A549 (cell line): Measurements from ENCODE around the gene NEDD4L.

Experiments
- CEBPB ChIP-seq, 2 experiments: fragments of >200 bp in 1 of 2; sonication (Bioruptor Twin) in 1 of 2; formaldehyde crosslinking in 1 of 2; IDR thresholded peaks; 2 replicates each; pipeline ENCODE4 v1.6.1; 2012 to 2016
- HDAC2 ChIP-seq: fragments of 200-600 bp; sonication (generic); IDR thresholded peaks from 2 replicates; pipeline ENCODE4 v1.6.1; 2016
- POLR2A ChIP-seq: IDR thresholded peaks from 2 replicates; pipeline ENCODE4 v1.6.1; 2012; ENCODE audit warnings: mild to moderate bottlenecking, low read length
- POLR2AphosphoS2 ChIP-seq: conservative IDR thresholded peaks from 2 replicates; pipeline ENCODE4 v1.6.1; 2012; ENCODE audit warnings: low read length, improper control_type of control experiment, inconsistent platforms
- RARB ChIP-seq: fragments of 250-450 bp; sonication (Bioruptor Pico); IDR thresholded peaks from 2 replicates; pipeline ENCODE4 v1.8.0; 2021; ENCODE audit warnings: mild to moderate bottlenecking, moderate library complexity
- RFX5 ChIP-seq: fragments of 450-650 bp; IDR thresholded peaks from 2 replicates; pipeline ENCODE4 v1.7.1; 2014; ENCODE audit warnings: antibody characterized with exemption, mild to moderate bottlenecking, moderate library complexity
- RNF2 ChIP-seq: fragments of 200-600 bp; sonication (generic); IDR thresholded peaks from 2 replicates; pipeline ENCODE4 v1.6.1; 2016; ENCODE audit warnings: low read depth, mild to moderate bottlenecking, antibody characterized with exemption, moderate library complexity, borderline replicate concordance
- TF ChIP-seq, protein P1 (sequence below): fragments of 200-600 bp; sonication (generic); IDR thresholded peaks from 2 replicates; pipeline ENCODE4 v1.6.1; 2016; ENCODE audit warnings: antibody characterized with exemption, mild to moderate bottlenecking, moderate library complexity
- TF ChIP-seq, protein P2 (sequence below): fragments of >200 bp; sonication (Bioruptor Twin); formaldehyde crosslinking; IDR thresholded peaks from 3 replicates; pipeline ENCODE4 v1.5.1; 2016
- TF ChIP-seq, protein P3 (sequence below): fragments of 450-650 bp; IDR thresholded peaks from 2 replicates; pipeline ENCODE4 v1.6.1; 2014; ENCODE audit warnings: antibody characterized with exemption
- TF ChIP-seq, protein P4 (sequence below): fragments of 250-450 bp; sonication (Bioruptor Pico); IDR thresholded peaks from 2 replicates; pipeline ENCODE4 v1.5.0; 2020; ENCODE audit warnings: low read depth, mild to moderate bottlenecking, moderate library complexity

DNA sequence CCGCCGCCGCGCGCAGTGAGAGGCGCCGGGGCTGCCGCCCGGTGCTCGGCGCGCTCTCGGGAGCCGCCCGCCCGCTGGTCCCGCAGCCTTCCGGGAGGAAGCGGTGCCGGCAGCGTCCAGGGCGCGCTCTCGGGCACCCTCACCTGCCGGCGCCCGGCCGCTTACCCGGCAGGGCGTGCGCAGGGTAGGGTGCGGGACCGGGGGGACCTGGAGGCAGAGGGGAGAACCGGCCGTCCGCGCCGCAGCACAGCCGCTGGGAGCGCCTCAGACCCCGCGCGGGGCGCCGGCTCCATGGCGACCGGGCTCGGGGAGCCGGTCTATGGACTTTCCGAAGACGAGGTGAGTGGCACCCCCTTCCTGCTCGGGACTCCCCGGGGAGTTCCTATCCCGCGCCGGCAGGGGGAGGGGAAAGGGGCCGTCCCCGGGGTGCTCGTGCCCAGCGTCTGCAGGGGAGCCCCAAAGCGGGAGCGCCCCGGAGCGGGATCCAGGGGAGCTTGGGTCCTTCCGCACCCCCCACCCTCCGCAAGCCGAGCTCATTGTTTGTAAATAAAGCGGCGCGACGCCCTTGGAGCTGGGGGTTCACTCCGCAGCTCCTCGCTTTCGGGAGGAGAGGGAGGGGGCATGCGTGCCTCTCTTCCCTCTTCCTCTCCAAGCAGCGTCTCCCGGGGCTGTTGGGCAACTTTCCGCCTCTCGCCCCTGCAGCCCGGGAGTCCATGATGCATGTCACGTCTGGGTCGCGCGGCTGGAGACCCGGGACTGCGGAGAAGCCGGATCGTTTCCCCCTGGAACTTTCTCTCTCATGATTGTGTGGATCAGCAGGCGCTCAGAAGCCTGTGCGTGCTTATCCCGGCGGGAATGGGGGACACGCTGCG, 580 bp downstream of the NEDD4L start:
- TF ChIP-seq RFX5 (no peak), POLR2A (no peak), POLR2AphosphoS2 (no peak), CEBPB (IDR thresholded peaks at IDR 0.05) (peak in 1 of 2 experiments; percentile 33; a peak in 1 of 4 replicates), HDAC2 (no peak), RNF2 (no peak), RARB (no peak)
- TF ChIP-seq, protein P1, sequence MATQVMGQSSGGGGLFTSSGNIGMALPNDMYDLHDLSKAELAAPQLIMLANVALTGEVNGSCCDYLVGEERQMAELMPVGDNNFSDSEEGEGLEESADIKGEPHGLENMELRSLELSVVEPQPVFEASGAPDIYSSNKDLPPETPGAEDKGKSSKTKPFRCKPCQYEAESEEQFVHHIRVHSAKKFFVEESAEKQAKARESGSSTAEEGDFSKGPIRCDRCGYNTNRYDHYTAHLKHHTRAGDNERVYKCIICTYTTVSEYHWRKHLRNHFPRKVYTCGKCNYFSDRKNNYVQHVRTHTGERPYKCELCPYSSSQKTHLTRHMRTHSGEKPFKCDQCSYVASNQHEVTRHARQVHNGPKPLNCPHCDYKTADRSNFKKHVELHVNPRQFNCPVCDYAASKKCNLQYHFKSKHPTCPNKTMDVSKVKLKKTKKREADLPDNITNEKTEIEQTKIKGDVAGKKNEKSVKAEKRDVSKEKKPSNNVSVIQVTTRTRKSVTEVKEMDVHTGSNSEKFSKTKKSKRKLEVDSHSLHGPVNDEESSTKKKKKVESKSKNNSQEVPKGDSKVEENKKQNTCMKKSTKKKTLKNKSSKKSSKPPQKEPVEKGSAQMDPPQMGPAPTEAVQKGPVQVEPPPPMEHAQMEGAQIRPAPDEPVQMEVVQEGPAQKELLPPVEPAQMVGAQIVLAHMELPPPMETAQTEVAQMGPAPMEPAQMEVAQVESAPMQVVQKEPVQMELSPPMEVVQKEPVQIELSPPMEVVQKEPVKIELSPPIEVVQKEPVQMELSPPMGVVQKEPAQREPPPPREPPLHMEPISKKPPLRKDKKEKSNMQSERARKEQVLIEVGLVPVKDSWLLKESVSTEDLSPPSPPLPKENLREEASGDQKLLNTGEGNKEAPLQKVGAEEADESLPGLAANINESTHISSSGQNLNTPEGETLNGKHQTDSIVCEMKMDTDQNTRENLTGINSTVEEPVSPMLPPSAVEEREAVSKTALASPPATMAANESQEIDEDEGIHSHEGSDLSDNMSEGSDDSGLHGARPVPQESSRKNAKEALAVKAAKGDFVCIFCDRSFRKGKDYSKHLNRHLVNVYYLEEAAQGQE, result no peak
- TF ChIP-seq, protein P2, sequence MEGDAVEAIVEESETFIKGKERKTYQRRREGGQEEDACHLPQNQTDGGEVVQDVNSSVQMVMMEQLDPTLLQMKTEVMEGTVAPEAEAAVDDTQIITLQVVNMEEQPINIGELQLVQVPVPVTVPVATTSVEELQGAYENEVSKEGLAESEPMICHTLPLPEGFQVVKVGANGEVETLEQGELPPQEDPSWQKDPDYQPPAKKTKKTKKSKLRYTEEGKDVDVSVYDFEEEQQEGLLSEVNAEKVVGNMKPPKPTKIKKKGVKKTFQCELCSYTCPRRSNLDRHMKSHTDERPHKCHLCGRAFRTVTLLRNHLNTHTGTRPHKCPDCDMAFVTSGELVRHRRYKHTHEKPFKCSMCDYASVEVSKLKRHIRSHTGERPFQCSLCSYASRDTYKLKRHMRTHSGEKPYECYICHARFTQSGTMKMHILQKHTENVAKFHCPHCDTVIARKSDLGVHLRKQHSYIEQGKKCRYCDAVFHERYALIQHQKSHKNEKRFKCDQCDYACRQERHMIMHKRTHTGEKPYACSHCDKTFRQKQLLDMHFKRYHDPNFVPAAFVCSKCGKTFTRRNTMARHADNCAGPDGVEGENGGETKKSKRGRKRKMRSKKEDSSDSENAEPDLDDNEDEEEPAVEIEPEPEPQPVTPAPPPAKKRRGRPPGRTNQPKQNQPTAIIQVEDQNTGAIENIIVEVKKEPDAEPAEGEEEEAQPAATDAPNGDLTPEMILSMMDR, result no peak
- TF ChIP-seq, protein P3, sequence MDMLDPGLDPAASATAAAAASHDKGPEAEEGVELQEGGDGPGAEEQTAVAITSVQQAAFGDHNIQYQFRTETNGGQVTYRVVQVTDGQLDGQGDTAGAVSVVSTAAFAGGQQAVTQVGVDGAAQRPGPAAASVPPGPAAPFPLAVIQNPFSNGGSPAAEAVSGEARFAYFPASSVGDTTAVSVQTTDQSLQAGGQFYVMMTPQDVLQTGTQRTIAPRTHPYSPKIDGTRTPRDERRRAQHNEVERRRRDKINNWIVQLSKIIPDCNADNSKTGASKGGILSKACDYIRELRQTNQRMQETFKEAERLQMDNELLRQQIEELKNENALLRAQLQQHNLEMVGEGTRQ, result no peak
- TF ChIP-seq, protein P4, sequence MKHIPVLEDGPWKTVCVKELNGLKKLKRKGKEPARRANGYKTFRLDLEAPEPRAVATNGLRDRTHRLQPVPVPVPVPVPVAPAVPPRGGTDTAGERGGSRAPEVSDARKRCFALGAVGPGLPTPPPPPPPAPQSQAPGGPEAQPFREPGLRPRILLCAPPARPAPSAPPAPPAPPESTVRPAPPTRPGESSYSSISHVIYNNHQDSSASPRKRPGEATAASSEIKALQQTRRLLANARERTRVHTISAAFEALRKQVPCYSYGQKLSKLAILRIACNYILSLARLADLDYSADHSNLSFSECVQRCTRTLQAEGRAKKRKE (CRISPR knock-in tag), result no peak
